ENCODE results near the gene ORC3.

DNA sequence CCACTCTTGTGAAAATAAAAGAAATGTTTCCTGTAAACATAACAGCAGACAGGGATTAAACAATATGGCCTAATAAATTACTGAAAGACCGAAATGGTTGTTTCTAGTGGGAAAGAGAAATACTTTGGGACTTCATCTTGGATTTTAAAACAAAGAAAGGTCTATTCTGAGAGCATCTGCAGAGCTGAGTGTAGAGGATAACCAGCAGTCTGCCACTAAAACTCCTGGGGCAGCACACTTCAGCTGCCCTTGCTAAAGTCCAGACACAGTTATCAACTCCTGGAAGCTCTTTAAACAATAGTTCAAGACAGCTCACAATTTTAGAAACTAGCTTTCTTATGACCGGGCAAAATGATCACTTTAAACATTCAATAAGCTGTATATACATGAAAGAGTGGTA lies 73.5 kb downstream of the ORC3 start:
- TF ChIP-seq CTCF (IDR thresholded peaks at IDR 0.05) (no peak), EZH2 (IDR thresholded peaks at IDR 0.05; ENCODE audit: borderline replicate concordance, insufficient read depth, low read depth, low read length, poor library complexity, severe bottlenecking) (no peak)
